ENCODE results near the gene PRSS36.
"Not testable (repeated sequence)": the region's sequence is repeated elsewhere in the genome, so short reads cannot be mapped to it uniquely, and the experiment has no call there.

Gene PRSS36

DNA sequence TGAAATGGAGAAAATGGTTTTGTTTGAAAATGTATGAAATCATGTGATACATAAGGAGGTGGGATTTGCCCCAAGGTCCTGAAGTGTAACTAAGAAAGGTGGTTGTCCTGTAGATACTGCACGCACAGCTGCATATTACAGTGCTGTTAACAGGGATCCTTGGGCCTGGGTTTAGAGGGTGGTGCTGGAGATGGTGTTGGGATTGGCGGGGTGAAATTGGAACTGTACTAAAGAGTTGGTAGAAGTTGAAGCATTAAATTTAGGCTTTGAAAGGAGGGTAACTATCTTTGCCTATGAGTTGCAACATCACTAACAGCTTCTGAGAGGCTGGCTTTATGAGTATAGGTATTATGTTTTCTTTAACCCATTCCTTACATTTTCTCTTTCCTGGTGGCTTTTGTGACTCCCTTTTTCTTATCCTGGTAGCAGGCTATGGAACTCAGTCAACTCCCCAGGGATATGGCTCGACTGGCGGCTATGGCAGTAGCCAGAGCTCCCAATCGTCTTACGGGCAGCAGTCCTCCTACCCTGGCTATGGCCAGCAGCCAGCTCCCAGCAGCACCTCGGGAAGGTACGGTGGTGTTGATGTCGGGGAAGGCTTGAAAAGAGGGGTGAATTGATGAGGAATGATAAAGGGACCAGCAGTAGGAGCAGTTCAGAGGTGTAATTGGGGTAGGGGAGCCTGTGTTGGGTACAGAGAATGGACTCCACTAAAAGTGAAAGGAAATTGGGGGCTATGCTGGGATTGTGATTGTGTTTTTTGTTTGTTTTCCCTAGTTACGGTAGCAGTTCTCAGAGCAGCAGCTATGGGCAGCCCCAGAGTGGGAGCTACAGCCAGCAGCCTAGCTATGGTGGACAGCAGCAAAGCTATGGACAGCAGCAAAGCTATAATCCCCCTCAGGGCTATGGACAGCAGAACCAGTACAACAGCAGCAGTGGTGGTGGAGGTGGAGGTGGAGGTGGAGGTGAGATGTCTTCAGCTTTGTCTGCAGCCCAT lies 33.9 kb upstream of the PRSS36 start:
- DNase-seq (ENCODE audit: low read depth in 2 of 2), result no peak

DNA sequence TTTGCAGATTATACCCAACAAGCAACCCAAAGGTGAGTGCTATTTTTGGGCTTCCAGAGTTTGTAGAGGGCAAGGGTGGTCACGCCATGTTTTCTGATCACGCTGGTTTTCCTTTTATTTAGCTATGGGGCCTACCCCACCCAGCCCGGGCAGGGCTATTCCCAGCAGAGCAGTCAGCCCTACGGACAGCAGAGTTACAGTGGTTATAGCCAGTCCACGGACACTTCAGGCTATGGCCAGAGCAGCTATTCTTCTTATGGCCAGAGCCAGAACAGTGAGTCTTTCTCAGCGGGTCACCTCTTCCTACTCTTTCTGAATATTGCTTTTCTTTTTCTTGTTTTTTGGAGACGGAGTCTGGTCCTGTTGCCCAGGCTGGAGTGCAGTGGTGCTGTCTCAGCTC lies 32.5 kb upstream of the PRSS36 start:
- DNase-seq (ENCODE audit: low read depth in 2 of 2), result no peak

DNA sequence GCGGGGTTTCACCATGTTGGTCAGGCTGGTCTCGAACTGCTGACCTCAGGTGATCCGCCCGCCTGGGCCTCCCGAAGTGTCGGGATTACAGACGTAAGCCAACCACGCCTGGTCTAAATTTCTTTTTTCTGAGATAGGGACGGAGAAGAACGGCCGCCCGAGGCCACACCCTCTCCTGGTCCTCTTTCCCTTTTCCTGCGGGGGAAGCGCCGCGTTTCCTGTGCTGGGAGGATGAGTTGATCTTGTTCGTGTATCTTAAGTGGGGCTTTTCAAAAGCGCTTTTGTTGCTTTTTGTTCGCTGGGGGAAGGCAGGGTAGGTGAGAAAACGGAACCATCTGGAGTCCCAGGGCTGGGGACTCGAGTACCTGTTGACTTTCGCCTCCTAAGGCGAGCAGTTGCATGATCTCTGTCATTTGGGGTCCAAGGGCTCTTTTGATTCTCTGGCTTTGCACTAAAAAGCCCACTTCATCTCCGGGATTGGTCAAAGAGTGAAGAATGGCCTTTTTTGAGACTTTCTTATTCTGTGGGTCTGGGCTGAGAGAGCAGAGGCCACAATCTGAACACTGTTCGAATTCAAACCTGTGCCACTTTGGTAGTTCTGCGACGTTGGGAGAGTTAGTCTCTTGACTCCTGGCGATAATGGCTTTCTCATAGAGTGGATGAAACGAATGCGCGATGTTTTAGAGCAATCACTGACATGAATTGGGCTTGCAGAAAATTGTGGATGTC lies 31.4 kb upstream of the PRSS36 start:
- no peak for DNase-seq (ENCODE audit: low read depth in 2 of 2)

DNA sequence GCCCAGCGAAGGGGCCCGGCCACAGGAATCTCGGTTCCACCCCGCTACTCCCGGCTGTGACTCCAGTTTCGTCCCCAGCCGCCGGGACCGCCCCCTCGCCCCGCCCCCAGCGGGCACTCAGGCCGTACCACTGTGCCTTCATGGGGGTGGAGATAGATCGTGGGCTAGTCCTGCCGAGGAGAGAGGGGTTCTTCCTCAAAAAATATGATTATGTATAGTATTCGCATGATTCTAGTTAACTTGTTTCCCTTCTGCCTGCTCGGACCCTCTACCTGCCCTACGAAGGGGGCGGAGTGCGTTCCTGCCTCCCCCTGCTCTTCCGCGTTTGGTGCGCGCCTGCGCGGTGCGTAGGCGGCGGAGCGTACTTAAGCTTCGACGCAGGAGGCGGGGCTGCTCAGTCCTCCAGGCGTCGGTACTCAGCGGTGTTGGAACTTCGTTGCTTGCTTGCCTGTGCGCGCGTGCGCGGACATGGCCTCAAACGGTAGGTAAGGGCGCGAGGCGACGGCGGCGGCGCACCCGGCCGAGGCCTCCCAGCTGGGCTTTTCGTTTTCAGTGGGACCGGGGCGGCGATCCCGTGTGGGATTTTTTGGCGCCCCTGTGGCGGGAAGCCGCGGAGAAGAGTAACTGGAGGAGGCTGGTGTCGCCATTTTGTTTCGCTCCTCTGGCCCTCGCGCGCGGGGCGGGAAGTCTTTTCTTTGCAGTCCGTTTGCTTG lies 30.0 kb upstream of the PRSS36 start, which contains the start of gene FUS:
Gene FUS (plus strand): TSS at position 393 of the 713 bp plus-strand sequence. CDS start 76 bp downstream, at position 469.
- DNase-seq (ENCODE audit: low read depth in 2 of 2), result peak; percentile 78

DNA sequence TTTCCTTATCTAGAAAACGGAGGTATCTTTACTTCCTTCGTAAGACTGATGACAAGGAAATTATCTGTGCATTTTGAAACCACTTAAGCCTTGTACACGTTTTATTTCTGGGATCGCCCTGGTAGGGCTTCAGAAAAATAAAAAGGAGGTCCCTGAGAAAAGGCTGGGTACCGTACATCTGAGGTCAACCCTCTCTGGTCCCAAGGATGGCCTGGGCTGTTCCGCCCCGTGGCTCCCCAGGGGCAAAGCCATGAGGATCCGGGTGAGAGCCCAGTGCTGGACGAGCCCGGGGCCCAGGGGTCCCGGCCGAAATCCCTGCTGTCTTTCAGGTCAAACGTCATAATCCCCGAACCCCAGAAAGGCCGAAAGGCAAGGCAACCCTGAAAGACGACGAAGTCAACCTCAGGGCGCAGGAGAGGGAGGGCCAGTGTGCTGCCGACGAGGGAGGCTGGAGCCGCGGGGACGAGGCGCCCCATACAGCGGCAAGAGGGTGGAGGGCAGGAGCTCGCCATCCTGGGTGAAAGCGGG lies 29.4 kb upstream of the PRSS36 start:
- no peak for DNase-seq (ENCODE audit: low read depth in 2 of 2)

DNA sequence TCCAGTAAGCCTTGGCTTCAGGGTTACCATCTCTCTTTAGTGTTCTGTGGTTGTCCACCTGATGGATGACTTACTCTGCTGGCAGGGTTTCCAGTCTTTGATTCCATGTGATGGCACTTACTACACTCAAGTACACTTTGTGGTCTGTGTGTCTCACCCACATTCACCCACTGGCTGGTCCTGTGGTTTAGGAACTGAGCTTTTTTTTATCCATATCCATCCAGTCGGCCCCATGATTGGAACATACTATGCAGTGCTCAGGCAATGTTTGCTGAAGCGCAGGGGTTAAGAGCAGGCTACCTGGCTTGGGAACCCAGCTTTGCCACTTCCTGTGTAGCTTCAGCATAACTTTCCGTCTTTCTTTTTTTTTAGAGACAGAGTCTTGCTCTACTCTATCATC lies 27.3 kb upstream of the PRSS36 start:
- DNase-seq (ENCODE audit: low read depth in 2 of 2), result no peak

DNA sequence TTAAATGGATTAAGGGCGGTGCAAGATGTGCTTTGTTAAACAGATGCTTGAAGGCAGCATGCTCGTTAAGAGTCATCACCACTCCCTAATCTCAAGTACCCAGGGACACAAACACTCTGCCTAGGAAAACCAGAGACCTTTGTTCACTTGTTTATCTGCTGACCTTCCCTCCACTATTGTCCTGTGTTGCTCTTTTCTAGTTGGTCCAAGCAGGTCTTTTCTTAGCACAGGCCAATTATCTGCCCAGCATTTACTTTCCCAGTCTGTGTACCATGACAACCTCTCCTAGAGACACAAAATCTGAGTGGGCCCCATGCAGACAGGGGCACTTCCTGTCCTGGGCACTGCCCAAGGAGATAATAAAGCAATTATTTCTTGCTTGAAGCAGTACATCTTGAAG lies 20.2 kb upstream of the PRSS36 start:
- not testable (repeated sequence) for DNase-seq (ENCODE audit: low read depth in 2 of 2)

DNA sequence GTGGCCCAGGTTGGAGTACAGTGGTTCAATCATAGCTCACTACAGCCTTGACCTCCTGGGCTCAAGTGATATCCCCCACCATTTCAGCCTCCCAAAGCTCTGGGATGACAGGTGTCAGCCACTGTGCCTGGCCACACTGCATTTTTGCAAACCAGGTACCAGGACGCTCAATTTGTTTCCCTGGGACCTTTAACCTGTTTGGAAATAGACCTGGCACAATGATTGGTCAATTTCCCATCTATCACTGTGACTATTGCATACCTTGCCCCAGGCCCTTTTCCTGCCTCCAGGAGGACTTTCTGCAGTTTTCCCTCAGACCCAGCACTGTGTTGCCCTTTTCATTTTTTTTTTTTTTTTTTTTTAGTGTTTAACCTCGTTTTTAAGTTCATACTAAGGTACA lies 19.0 kb upstream of the PRSS36 start:
- DNase-seq (ENCODE audit: low read depth in 2 of 2), result no peak

DNA sequence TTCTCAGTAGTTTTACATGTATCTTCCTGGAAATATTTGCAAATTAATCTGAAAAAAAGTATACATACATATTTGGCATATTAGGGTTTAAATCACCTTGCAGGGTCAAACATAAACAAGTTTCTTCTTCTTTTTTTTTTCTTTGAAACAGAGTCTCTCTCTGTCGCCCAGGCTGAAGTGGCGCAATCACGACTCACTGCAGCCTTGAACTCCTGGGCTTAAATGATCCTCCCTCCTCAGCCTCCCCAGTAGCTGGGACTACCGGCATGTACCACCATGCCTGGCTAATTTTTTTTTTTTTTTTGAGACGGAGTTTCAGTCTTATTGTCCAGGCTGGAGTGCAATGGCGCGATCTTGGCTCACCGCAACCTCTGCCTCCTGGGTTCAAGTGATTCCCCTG lies 17.4 kb upstream of the PRSS36 start:
- DNase-seq (ENCODE audit: low read depth in 2 of 2), result no peak

DNA sequence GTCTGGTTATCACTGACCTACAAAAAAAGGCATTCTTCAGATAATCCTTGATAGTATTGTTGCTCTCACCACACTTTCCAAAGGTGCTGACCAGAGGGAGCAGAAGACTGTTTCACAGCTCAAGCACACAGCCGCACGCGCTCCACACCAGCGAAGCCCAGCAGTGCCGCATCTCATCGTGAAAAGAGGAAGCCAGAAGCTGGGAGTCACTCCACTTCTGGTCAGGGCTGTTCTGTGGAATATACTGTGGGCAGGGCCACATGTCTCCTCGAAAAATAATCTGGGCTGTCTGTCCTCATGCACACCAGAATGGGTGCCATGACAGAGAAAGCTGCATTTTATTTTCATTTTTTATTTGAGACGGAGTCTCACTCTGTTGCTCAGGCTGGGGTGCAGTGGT lies 7.3 kb upstream of the PRSS36 start:
- DNase-seq (ENCODE audit: low read depth in 2 of 2), result no peak

DNA sequence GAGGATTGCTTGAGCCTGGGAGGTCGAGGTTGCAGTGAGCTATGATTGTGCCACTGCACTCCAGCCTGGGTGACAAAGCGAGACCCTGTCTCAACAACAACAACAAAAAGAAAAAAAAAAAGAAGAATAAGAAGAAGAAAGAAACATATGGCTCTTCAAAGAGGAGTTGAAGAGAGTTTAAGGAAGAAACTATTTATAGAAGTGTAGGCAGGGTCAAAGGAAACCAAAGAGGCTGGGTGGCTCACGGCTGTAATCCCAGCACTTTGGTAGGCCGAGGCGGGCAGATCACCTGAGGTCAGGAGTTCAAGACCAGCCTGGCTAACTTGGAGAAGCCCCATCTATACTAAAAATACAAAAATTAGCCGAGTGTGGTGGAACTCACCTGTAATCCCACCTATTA lies 1.1 kb upstream of the PRSS36 start:
- not testable (repeated sequence) for DNase-seq (ENCODE audit: low read depth in 2 of 2)

DNA sequence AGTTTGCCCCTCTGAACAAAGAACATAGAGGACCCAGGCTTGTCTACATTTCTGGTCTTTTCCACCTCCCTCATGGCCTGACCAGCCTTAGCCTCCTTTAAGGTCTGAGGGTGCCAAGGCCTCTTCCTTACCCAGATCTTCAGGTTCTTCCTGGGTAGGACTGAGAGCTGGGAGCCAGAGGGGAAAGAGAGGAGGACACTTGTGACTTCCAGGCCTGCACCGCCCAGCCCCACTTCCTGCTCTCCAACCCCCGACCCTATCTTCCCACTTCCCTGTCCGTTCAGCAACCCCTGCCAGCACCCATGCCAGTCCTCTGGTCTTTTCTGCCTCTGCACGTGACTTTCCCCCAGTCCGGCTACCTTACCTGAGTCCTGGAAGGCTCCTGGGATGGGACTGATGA lies 534 bp downstream of the PRSS36 start:
- DNase-seq (ENCODE audit: low read depth in 2 of 2), result no peak

DNA sequence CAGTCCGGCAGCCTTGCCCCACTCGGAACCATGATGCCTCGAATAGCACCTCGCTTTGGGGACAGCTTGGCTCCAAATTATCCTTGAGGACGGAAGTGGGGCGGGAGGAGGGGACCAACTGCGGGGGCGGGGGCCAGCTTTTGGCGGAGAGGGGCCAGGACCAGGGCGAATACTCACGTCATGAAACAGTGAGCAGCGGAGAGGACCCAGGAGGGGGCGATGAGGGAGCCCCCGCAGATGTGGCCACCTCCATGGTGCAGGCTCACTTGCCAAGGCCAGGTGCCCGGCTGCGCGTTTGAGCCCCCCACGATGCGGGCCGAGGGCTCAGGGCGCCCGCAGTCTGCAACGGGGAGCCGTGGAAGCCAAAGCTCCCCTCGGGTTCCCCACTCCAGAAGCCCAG lies 970 bp downstream of the PRSS36 start:
- DNase-seq (ENCODE audit: low read depth in 2 of 2), result no peak

DNA sequence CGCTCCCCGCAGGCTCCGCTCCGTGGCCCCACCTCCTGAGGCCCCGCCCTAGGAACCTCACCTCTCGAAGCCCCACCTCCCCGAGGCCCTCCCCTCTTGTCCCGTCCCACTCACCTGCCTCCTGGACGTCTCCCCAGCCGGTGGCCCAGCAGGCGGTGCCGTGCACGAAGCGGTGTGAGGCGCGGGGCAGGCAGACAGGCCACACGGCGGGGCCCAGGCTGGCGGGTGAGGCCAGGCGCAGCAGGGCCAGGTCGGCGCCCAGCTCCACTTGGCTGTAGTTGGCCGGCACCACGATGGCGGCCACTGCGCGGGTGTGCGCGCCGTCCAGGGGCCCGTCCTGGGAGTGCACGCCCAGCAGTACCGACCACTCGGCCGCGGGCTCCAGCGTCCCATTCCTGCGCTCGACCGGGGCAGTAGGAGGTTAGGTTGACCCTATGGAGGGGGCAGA lies 1.6 kb downstream of the PRSS36 start:
- DNase-seq (ENCODE audit: low read depth in 2 of 2), result no peak

DNA sequence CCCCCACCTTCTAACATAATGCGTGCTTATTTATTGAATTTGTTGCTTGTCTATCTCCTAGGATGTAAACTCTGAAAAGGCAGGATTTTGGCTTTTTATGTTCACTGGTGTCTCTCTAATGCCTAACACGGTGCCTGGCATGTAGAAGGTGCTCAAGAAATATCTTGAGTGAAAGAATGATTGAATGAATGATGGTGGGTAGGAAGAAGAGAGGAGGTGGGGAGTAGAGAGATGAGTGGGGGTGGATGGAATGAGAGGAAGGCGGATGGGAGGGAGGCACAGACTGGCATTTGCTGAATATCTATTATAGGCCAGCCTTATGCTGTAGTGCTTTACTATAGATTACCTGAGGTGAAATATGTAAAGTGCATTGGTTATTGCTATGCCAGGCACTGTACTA lies 2.3 kb downstream of the PRSS36 start:
- no peak for DNase-seq (ENCODE audit: low read depth in 2 of 2)

DNA sequence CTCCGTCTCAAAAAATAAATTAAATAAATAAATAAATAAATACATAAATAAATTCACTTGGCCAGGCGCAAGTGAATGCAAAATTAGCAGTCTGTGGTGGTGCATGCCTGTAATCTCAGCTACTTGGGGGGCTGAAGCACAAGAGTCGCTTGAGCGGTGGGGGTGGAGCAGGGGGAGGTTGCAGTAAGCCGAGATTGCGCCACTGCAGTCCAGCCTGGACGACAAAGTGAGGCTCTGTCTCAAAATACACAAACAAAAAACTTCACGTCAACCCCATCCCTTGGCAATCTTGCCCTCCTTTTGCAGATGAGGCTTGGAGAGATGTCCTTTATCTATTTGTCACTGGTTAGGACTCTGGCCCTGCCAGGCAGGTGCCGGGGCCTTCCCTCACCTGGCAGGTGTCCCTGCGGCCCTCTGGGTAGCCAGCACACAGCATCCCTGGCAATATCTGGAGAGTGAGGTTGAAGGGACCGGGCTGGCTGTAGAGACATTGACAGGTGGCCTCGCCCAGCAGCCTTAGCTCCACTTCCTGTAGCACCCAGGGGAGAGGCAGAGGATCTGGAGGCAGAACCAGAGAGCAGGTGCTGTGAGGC lies 4.4 kb downstream of the PRSS36 start:
- DNase-seq (ENCODE audit: low read depth in 2 of 2), result no peak

DNA sequence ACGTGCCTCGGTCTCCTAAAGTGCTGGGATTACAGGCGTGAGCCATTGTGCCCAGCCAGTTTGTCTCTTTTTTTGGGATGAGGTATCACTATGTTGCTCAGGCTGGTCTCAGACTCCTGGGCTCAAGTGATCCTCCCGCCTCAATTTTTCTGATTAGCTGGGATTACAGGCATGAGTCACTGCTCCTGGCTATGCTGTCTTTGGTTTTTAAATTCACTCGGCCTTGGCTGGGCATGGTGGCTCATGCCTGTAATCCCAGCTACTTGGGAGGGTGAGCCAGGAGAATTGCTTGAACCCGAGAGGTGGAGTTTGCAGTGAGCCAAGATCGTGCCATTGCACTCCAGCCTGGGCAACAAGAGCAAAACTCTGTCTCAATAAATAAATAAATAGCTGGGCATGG lies 5.4 kb downstream of the PRSS36 start:
- not testable (repeated sequence) for DNase-seq (ENCODE audit: low read depth in 2 of 2)

DNA sequence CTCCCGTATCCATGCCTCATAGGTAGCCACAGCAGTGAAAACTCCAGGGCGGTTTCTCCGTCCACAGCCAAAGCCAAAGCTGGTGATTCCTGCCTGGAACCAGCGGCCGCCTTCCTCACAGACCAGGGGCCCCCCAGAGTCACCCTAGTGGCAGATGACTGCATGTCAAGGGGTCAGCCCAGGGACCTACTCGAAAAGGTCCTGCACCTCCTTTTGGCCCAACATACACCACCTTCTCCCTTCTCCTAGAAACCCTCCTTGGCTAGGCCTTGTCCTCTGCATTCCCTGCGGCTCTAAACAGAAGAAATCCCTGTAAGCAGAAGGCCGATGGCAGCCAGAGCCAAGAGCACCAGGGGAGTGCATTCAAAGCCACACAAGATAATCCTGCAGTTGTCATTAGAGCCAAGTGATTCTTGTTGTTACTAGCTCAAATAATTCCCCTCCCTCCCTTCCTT lies 6.1 kb downstream of the PRSS36 start:
- DNase-seq (ENCODE audit: low read depth in 2 of 2), result no peak

DNA sequence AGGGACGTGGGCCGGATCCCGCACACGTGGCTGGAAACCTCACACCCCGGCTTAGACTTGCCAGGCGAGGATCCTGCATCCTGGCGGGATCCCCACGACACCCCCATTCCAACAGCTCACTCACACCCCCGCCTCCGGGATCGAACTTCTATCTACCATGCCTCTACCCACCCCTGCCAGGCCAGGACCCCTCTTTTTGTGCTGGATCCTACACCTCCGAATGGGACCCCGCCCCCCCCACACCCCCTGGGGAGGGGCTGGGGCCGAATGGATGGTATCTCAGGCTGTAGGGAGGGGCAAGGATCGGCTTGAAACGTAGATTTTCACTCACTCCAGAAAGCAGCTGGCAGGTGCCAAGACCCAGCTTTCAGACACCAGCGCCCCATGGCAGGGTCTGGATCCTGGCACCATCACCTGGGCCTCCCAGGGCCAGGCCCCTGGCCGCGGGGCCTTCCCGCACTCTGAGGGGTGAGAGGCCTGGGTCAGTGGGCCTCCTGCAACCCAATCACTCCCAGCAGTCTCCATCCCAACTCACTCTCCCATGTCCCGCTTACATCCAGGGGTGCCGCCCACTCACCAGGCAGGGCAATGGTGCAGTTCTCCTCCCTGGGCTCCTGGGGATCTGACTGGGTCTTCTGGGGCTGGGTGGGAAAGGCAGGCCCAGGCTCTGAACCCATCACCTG lies 6.7 kb downstream of the PRSS36 start:
- no peak for DNase-seq (ENCODE audit: low read depth in 2 of 2)

DNA sequence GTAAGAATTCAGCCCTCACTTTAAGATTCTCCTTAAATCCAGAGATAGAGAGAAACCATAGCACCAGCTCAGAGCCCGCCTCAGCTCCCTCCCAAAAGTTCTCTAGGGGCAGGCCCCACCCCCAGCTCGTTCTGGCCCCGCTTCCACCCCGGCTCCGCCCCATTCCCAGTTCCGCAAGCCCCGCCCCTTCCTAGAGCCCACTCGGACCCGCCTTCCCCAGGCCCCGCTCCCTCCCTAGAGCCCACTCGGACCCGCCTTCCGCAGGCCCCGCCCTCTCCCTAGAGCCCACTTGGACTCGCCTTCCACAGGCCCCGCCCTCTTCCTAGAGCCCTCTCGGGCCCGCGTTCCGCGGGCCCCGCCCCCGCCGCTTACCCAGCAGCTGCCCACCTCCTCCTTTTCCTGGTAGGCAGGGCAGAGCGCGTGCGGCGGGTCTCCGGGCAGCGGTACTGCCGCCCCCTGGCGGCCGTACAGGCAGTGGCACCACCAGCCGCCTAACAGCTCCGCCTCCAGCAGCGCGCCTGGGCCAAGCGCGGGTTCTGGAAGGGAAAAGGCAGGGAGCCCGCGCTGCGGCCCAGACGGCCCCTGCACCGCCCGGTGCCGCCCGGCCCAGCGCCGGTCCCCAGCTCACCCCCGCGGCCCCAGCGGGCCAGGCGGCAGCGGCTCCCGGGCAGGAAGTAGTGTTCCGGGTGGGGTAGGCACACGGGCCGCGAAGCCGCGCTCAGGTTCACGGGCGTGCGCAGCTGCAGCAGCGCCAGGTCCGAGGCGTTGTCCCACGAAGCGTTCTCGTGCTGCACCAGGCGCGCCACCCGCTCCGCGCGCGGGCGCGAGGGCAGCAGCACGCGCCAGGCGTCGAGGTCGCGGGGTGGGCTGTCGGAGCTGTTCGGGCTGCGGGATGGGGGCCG lies 7.5 kb downstream of the PRSS36 start:
- peak; percentile 95 to 96 for DNase-seq (ENCODE audit: low read depth in 2 of 2)
